Measurements from ENCODE around the gene PMIS2.

The PMIS2 gene

DNA sequence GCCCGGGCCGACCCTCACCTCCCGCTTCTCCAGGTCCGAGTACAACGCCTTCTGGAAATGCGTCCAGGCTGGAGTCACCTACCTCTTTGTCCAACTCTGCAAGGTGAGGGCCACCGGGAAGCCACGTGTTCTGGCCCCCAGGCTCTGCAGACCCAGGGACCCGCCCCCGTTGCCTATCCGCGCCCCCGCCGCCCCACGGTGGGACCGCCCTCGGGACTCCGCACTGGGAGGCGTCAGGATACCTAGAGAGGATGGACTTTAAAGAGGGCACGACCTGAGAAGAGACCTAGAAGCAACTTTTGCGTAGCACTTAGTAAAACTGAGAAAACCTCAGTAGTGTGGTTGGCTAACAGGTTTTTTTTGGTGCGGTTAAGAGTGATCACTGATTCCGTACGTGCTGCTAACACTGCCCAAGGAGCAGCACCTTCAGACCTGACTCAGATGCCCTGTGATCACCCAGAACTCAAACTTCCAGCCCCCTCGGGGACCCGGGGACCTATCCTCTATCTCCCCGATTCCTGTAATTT, 40.1 kb upstream of the PMIS2 start:
- peaks cover 9 to 15% of the 10 kb centered on the region in 2 experiments for H3K4me1 ChIP-seq (ENCODE audit: control insufficient read depth in 1 of 2, insufficient read depth in 2 of 2, low read length in 2 of 2)
- H2BK12ac ChIP-seq (ENCODE audit: low read length): no peak overlapping the region
- peaks cover 7% of the 10 kb centered on the region for H3K79me1 ChIP-seq (ENCODE audit: low read length)
- H3K4ac ChIP-seq (ENCODE audit: low read depth, low read length): no peak overlapping the region
- no peak overlapping the region for H3K23ac ChIP-seq (ENCODE audit: low read length)
- DNase-seq: peak; percentile 10 to 50
- peak overlapping the region; percentile 88 for H3K9ac ChIP-seq (ENCODE audit: low read length)
- peak overlapping the region; percentile 95 for H4K8ac ChIP-seq (ENCODE audit: low read depth, low read length)
- H3K36me3 ChIP-seq (ENCODE audit: control insufficient read depth in 1 of 2, insufficient read depth in 2 of 2, low read length in 2 of 2): peaks cover 14 to 19% of the 10 kb centered on the region in 2 experiments
- WGBS (ENCODE audit: extremely low coverage, insufficient coverage, insufficient read length): no CpG with 5 or more reads among the region's 27 CpGs
- H3K14ac ChIP-seq (ENCODE audit: low read length): peak overlapping the region; percentile 67
- no peaks in the 10 kb centered on the region for H3K27me3 ChIP-seq (ENCODE audit: insufficient read depth, low read length)
- peak overlapping the region; percentile 78 for H4K91ac ChIP-seq (ENCODE audit: low read depth, low read length)
- no peak overlapping the region for H2AK5ac ChIP-seq (ENCODE audit: low read length)
- peak overlapping the region; percentile 95 for H2AFZ ChIP-seq (ENCODE audit: insufficient read depth, low read length, poor library complexity)
- H2BK120ac ChIP-seq (ENCODE audit: insufficient read depth, low read length, poor library complexity): peak overlapping the region; percentile 35
- H3K9me3 ChIP-seq (ENCODE audit: insufficient read depth, low read depth, low read length): no peaks in the 10 kb centered on the region
- peak overlapping the region; percentile 87 for H3K18ac ChIP-seq (ENCODE audit: low read length)
- H3K4me2 ChIP-seq (ENCODE audit: low read length): peak overlapping the region; percentile 67
- peak overlapping the region; percentile 3 for H3K27ac ChIP-seq (ENCODE audit: low read depth, low read length)
- H3K79me2 ChIP-seq (ENCODE audit: control insufficient read depth, insufficient read depth, low read length, poor library complexity): peaks cover 7% of the 10 kb centered on the region
- no peak overlapping the region for H2BK5ac ChIP-seq (ENCODE audit: low read depth, low read length, poor library complexity)
- H4K12ac ChIP-seq (ENCODE audit: low read depth, low read length): peak overlapping the region; percentile 75
- peak overlapping the region; percentile 79 for H3K4me3 ChIP-seq (ENCODE audit: low read depth, low read length)

DNA sequence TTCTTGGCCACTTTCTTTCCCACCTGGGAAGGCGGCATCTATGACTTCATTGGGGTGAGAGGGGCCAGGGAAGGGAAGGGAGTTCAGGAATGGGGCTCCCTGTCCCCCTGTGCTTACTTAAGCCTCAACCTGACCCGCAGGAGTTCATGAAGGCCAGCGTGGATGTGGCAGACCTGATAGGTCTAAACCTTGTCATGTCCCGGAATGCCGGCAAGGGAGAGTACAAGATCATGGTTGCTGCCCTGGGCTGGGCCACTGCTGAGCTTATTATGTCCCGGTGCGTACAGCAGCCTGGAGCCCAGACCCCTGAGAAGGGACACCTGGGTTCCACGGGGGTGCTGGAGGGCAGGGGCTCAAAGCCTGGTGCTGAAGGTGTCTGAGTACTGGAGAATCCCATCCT, 39.4 kb upstream of the PMIS2 start:
- H3K23ac ChIP-seq (ENCODE audit: low read length): no peak overlapping the region
- peaks cover 14 to 21% of the 10 kb centered on the region in 2 experiments for H3K36me3 ChIP-seq (ENCODE audit: control insufficient read depth in 1 of 2, insufficient read depth in 2 of 2, low read length in 2 of 2)
- no peaks in the 10 kb centered on the region for H3K27me3 ChIP-seq (ENCODE audit: insufficient read depth, low read length)
- H3K27ac ChIP-seq (ENCODE audit: low read depth, low read length): no peak overlapping the region
- WGBS (ENCODE audit: extremely low coverage, insufficient coverage, insufficient read length): no CpG with 5 or more reads among the region's 8 CpGs
- H3K9ac ChIP-seq (ENCODE audit: low read length): no peak overlapping the region
- no peak overlapping the region for H2BK120ac ChIP-seq (ENCODE audit: insufficient read depth, low read length, poor library complexity)
- no peak overlapping the region for H2AFZ ChIP-seq (ENCODE audit: insufficient read depth, low read length, poor library complexity)
- no peak overlapping the region for H3K4me3 ChIP-seq (ENCODE audit: low read depth, low read length)
- H3K4ac ChIP-seq (ENCODE audit: low read depth, low read length): no peak overlapping the region
- H3K79me1 ChIP-seq (ENCODE audit: low read length): peaks cover 7% of the 10 kb centered on the region
- DNase-seq: no peak
- no peak overlapping the region for H3K14ac ChIP-seq (ENCODE audit: low read length)
- H3K9me3 ChIP-seq (ENCODE audit: insufficient read depth, low read depth, low read length): no peaks in the 10 kb centered on the region
- H3K4me1 ChIP-seq (ENCODE audit: control insufficient read depth in 1 of 2, insufficient read depth in 2 of 2, low read length in 2 of 2): peaks cover 9 to 15% of the 10 kb centered on the region in 2 experiments
- H4K12ac ChIP-seq (ENCODE audit: low read depth, low read length): no peak overlapping the region
- H2BK5ac ChIP-seq (ENCODE audit: low read depth, low read length, poor library complexity): no peak overlapping the region
- peaks cover 7% of the 10 kb centered on the region for H3K79me2 ChIP-seq (ENCODE audit: control insufficient read depth, insufficient read depth, low read length, poor library complexity)
- no peak overlapping the region for H4K91ac ChIP-seq (ENCODE audit: low read depth, low read length)
- no peak overlapping the region for H2BK12ac ChIP-seq (ENCODE audit: low read length)
- no peak overlapping the region for H4K8ac ChIP-seq (ENCODE audit: low read depth, low read length)
- no peak overlapping the region for H3K18ac ChIP-seq (ENCODE audit: low read length)
- peak overlapping the region; percentile 67 for H3K4me2 ChIP-seq (ENCODE audit: low read length)
- H2AK5ac ChIP-seq (ENCODE audit: low read length): no peak overlapping the region

DNA sequence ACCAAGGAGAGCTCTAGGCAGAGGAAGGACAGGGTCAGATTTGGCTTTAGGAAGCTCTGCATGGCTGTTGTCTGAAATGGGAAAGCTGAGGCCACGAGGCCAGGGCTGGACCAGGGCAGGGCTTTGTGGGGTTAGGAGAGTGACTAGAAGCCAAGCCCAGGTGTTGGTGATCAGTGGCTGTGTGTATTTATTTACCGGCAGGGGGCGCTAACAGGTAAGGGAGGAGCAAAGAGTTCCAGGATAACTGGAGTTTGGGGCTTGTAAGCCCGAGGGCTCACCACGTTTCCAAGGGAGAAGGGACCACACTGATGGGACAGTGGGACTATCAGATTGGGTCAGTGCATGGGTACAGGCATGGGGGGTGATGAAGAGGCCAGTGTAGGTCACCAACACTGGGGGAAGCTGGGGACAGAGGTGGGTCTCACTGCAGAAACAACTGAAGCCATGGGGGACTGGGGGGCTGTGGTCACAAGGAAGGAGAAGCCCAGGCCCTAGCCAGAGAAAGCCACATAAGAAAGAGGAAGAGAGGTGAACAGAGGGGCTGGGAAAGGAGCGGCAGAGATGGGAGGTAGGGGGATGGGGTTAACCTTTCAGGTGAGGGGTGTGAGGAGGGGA, 36.7 kb upstream of the PMIS2 start:
- H2BK5ac ChIP-seq (ENCODE audit: low read depth, low read length, poor library complexity): no peak overlapping the region
- H3K36me3 ChIP-seq (ENCODE audit: control insufficient read depth in 1 of 2, insufficient read depth in 2 of 2, low read length in 2 of 2): peaks cover 10% of the 10 kb centered on the region in 2 experiments
- H3K23ac ChIP-seq (ENCODE audit: low read length): no peak overlapping the region
- H3K14ac ChIP-seq (ENCODE audit: low read length): no peak overlapping the region
- no peak overlapping the region for H2AK5ac ChIP-seq (ENCODE audit: low read length)
- H4K8ac ChIP-seq (ENCODE audit: low read depth, low read length): no peak overlapping the region
- H3K4me1 ChIP-seq (ENCODE audit: control insufficient read depth in 1 of 2, insufficient read depth in 2 of 2, low read length in 2 of 2): peaks cover 9 to 14% of the 10 kb centered on the region in 2 experiments
- no peak overlapping the region for H2AFZ ChIP-seq (ENCODE audit: insufficient read depth, low read length, poor library complexity)
- no peaks in the 10 kb centered on the region for H3K27me3 ChIP-seq (ENCODE audit: insufficient read depth, low read length)
- H2BK120ac ChIP-seq (ENCODE audit: insufficient read depth, low read length, poor library complexity): no peak overlapping the region
- no peak overlapping the region for H4K12ac ChIP-seq (ENCODE audit: low read depth, low read length)
- no peak overlapping the region for H3K27ac ChIP-seq (ENCODE audit: low read depth, low read length)
- peaks cover 7% of the 10 kb centered on the region for H3K79me2 ChIP-seq (ENCODE audit: control insufficient read depth, insufficient read depth, low read length, poor library complexity)
- no peak overlapping the region for H4K91ac ChIP-seq (ENCODE audit: low read depth, low read length)
- no peak overlapping the region for H3K4ac ChIP-seq (ENCODE audit: low read depth, low read length)
- H3K4me3 ChIP-seq (ENCODE audit: low read depth, low read length): no peak overlapping the region
- peak; percentile 46 to 84 for DNase-seq
- WGBS (ENCODE audit: extremely low coverage, insufficient coverage, insufficient read length): no CpG with 5 or more reads among the region's 6 CpGs
- H3K4me2 ChIP-seq (ENCODE audit: low read length): no peak overlapping the region
- H3K18ac ChIP-seq (ENCODE audit: low read length): no peak overlapping the region
- no peaks in the 10 kb centered on the region for H3K9me3 ChIP-seq (ENCODE audit: insufficient read depth, low read depth, low read length)
- no peak overlapping the region for H2BK12ac ChIP-seq (ENCODE audit: low read length)
- peaks cover 7% of the 10 kb centered on the region for H3K79me1 ChIP-seq (ENCODE audit: low read length)
- no peak overlapping the region for H3K9ac ChIP-seq (ENCODE audit: low read length)

DNA sequence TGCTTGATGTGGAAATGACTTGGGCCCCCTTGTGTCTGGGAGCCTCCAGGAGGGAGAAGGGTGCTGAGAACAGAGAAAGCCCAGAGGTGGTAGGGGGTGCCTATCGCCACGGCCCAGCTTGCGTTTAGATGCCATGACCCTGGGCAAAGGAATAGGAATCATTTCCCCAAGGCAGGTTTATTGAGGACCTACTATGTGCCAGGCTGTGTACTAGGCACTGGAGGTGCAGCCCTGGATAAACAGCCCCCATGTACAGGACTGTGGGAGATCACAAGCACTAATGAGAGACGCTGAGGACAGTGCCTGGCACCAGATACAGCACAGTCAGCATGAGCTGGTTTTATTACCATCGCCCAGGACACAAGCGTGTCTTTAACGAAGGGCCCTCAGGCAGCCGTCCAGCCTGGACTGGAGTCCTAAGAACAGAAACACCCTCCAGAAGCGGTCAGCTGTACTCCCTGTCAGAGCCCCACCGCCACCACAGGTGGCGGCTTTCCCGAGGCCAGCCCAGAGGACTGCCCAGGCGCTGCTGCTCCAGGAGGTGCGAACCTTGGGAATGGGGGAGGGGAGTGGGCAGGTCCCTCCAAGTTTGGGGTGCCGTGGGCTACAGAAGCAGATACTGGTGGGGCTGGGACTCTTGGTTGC, 36.0 kb upstream of the PMIS2 start:
- H3K4me2 ChIP-seq (ENCODE audit: low read length): no peak overlapping the region
- H2AK5ac ChIP-seq (ENCODE audit: low read length): no peak overlapping the region
- H3K18ac ChIP-seq (ENCODE audit: low read length): no peak overlapping the region
- no peak for DNase-seq
- no peak overlapping the region for H3K14ac ChIP-seq (ENCODE audit: low read length)
- peaks cover 4 to 8% of the 10 kb centered on the region in 2 experiments for H3K4me1 ChIP-seq (ENCODE audit: control insufficient read depth in 1 of 2, insufficient read depth in 2 of 2, low read length in 2 of 2)
- H2BK12ac ChIP-seq (ENCODE audit: low read length): no peak overlapping the region
- H3K9me3 ChIP-seq (ENCODE audit: insufficient read depth, low read depth, low read length): no peaks in the 10 kb centered on the region
- no peaks in the 10 kb centered on the region for H3K27me3 ChIP-seq (ENCODE audit: insufficient read depth, low read length)
- H3K23ac ChIP-seq (ENCODE audit: low read length): no peak overlapping the region
- no CpG with 5 or more reads among the region's 15 CpGs for WGBS (ENCODE audit: extremely low coverage, insufficient coverage, insufficient read length)
- peaks cover 10% of the 10 kb centered on the region in 2 experiments for H3K36me3 ChIP-seq (ENCODE audit: control insufficient read depth in 1 of 2, insufficient read depth in 2 of 2, low read length in 2 of 2)
- H3K4me3 ChIP-seq (ENCODE audit: low read depth, low read length): peak overlapping the region; percentile 8
- peaks cover 5% of the 10 kb centered on the region for H3K79me2 ChIP-seq (ENCODE audit: control insufficient read depth, insufficient read depth, low read length, poor library complexity)
- no peak overlapping the region for H2BK5ac ChIP-seq (ENCODE audit: low read depth, low read length, poor library complexity)
- H3K9ac ChIP-seq (ENCODE audit: low read length): no peak overlapping the region
- no peak overlapping the region for H4K91ac ChIP-seq (ENCODE audit: low read depth, low read length)
- H3K79me1 ChIP-seq (ENCODE audit: low read length): peaks cover 6% of the 10 kb centered on the region
- H3K27ac ChIP-seq (ENCODE audit: low read depth, low read length): no peak overlapping the region
- no peak overlapping the region for H3K4ac ChIP-seq (ENCODE audit: low read depth, low read length)
- H4K12ac ChIP-seq (ENCODE audit: low read depth, low read length): no peak overlapping the region
- no peak overlapping the region for H4K8ac ChIP-seq (ENCODE audit: low read depth, low read length)
- no peak overlapping the region for H2BK120ac ChIP-seq (ENCODE audit: insufficient read depth, low read length, poor library complexity)
- no peak overlapping the region for H2AFZ ChIP-seq (ENCODE audit: insufficient read depth, low read length, poor library complexity)

Data from trophoblast cell (in vitro differentiated cells and primary cell).